CD4-positive, alpha-beta T cell treated with Interleukin-4 for 1 hour (primary cell): Measurements from ENCODE around the gene SLC6A9.

Experiments used
- DNase-seq, 2 donors: peaks; one replicate each; pipeline ENCODE4 v3.0.0-alpha.2; 2020 to 2022

Gene SLC6A9

GRCh38 chr1:43965316-43965715 is 65.9 kb downstream of the SLC6A9 start:
- DNase-seq = no peak

- no peak for DNase-seq
Measured at GRCh38 chr1:43963890-43964289, 67.4 kb downstream of the SLC6A9 start.

GRCh38 chr1:43963006-43963405 is 68.3 kb downstream of the SLC6A9 start:
- DNase-seq = no peak

- DNase-seq = no peak
Measured at GRCh38 chr1:43962324-43962723, 68.9 kb downstream of the SLC6A9 start.

- no peak for DNase-seq
Measured at GRCh38 chr1:43961692-43962091, 69.6 kb downstream of the SLC6A9 start.

GRCh38 chr1:43960798-43961197 is 70.5 kb downstream of the SLC6A9 start:
- no peak for DNase-seq

- no peak for DNase-seq
Measured at GRCh38 chr1:43958351-43959255, 72.7 kb downstream of the SLC6A9 start.

GRCh38 chr1:43957407-43958040 is 73.7 kb downstream of the SLC6A9 start:
- no peak for DNase-seq

GRCh38 chr1:43956234-43956633 is 75.0 kb downstream of the SLC6A9 start:
- no peak for DNase-seq

- DNase-seq = no peak
Measured at GRCh38 chr1:43954036-43954435, 77.2 kb downstream of the SLC6A9 start.

- no peak for DNase-seq
Measured at GRCh38 chr1:43953361-43953760, 77.9 kb downstream of the SLC6A9 start.

- DNase-seq = no peak
Measured at GRCh38 chr1:43952731-43953346, 78.4 kb downstream of the SLC6A9 start.

GRCh38 chr1:43951021-43951985 is 80.0 kb downstream of the SLC6A9 start:
- DNase-seq = no peak

- DNase-seq = no peak
Measured at GRCh38 chr1:43949678-43950077, 81.6 kb downstream of the SLC6A9 start.

GRCh38 chr1:43947874-43948437 is 83.3 kb downstream of the SLC6A9 start:
- no peak for DNase-seq

GRCh38 chr1:43947061-43947873 is 84.0 kb downstream of the SLC6A9 start:
- no peak for DNase-seq
